ENCODE results near the gene NOP9. TPM values are rescaled to one million over a fixed set of nuclear protein-coding genes. Genes with fewer than 3 reads are reported as not detected.

The NOP9 gene
- total and polyA plus RNA-seq, 2 experiments from 2014 or later: 2.5 to 23.7 TPM

DNA sequence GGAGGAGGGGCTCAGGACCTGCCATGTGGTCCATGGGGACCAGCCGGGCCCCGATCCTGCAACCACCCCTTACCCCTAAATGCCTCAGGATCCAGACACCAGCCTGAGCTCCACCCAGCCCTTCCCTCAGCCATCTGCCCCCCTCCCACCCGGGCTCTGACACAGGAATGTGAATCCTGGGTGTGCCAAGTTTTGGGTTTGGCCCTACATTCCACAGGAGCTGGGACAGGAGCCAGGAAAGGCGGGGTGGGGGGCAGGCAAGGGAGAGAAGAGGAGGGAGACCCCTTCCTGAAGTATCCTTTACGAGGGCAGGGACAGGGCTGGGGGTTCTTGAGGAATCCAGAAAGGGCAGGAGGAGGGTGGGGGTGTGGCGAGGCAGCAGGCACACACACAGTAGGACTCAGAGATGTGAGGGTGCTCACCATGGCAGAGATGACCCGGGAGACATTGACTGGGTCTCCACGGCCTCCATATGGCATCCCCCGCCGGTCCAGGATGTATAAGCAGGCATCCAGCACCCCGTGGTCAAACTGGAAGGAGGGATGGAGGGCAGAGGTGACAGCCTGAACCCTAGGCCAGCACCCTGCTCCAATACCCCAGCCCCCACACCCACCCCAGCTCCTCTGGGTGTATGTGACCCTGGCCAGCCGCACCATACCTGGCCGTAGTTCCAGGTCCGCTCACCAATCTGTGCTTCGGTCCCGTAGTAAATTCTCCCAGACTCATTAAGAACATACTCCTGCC, 40.2 kb upstream of the NOP9 start:
- H3K79me2 ChIP-seq (ENCODE audit: insufficient read depth): no peaks in the 10 kb centered on the region
- 66 to 76% methylated on average over 14 to 16 of the region's 16 CpGs for WGBS, 2 experiments (ENCODE audit: low coverage in 1 of 2, low lambda C conversion rate in 2 of 2, missing lambda C conversion rate in 2 of 2)
- H3K9me2 ChIP-seq (ENCODE audit: insufficient read depth): no peaks in the 10 kb centered on the region
- H3K36me3 ChIP-seq (ENCODE audit: low read depth): no peaks in the 10 kb centered on the region
- H3K4me3 ChIP-seq: no peak overlapping the region
- in situ Hi-C loops (cut with MboI): no loop called here
- 0 out of 2 replicates have a peak overlapping the region, but pooled peaks have one; percentile 45 for H2AFZ ChIP-seq
- no peaks in the 10 kb centered on the region for H3F3A ChIP-seq (ENCODE audit: insufficient read depth)
- H3K9me3 ChIP-seq (ENCODE audit: low read depth): no peaks in the 10 kb centered on the region
- H3K27ac ChIP-seq: no peak overlapping the region
- H3K4me1 ChIP-seq (ENCODE audit: insufficient read depth): peaks cover 7% of the 10 kb centered on the region
- no peak for TF ChIP-seq EZH2 (IDR thresholded peaks at IDR 0.05; ENCODE audit: insufficient read depth, poor library complexity, severe bottlenecking)
- TF ChIP-seq EZH2phosphoT487 (IDR thresholded peaks at IDR 0.05; ENCODE audit: insufficient read depth, low read depth): no peak
- no peaks in the 10 kb centered on the region for H3K27me3 ChIP-seq (replicated peaks; ENCODE audit: insufficient read depth)
- H4K20me1 ChIP-seq (ENCODE audit: insufficient read depth): no peaks in the 10 kb centered on the region
- no peak overlapping the region for H3K9ac ChIP-seq
- no peak overlapping the region for H3K4me2 ChIP-seq (ENCODE audit: unreplicated experiment)
- peak; percentile 21 for DNase-seq

DNA sequence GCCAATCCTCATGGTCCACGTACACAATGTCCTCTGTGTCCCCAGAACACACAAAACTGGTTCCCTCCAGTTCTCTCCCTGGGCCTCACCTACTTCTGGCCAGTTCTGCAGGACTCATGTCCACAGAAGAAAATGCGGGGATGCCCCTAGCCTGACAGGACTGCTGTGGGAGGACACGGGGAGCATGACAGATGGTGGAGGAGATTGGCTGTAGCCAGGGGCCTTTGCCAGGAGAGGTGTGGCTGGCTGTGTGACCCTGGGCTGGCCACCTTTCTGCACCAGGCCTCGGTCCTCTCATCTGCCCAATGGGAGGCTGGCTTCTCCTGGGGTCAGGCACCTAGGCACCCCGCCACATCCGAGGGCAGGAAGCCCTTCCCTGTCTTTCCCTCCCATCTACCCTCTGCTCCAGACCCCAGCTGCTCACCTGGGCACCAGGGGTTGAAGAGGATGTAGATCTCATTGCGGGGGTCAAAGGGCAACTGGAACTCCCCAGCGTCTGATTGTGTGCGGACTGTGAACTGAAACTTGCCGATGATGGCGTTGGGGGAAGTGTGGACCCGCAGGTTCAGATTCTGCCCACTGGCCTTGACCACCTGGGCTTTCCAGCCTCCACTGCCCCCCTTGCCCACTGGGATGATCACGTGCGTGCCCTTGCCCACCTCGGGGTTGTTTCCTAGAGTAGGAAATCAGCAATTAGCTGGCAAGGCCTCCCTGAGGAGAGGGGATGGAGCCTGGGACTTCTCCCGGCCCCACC, 39.4 kb upstream of the NOP9 start:
- no peak overlapping the region for H3K4me3 ChIP-seq
- peaks cover 7% of the 10 kb centered on the region for H3K4me1 ChIP-seq (ENCODE audit: insufficient read depth)
- no peak overlapping the region for H3K27ac ChIP-seq
- H2AFZ ChIP-seq: no peak overlapping the region
- DNase-seq: no peak
- no peaks in the 10 kb centered on the region for H3K9me2 ChIP-seq (ENCODE audit: insufficient read depth)
- in situ Hi-C loops (cut with MboI): no loop called here
- H3F3A ChIP-seq (ENCODE audit: insufficient read depth): no peaks in the 10 kb centered on the region
- WGBS, 2 experiments (ENCODE audit: low coverage in 1 of 2, low lambda C conversion rate in 2 of 2, missing lambda C conversion rate in 2 of 2): 78 to 83% methylated on average over 16 of the region's 16 CpGs
- no peaks in the 10 kb centered on the region for H3K79me2 ChIP-seq (ENCODE audit: insufficient read depth)
- H3K9ac ChIP-seq: no peak overlapping the region
- H3K27me3 ChIP-seq (replicated peaks; ENCODE audit: insufficient read depth): no peaks in the 10 kb centered on the region
- TF ChIP-seq EZH2 (IDR thresholded peaks at IDR 0.05; ENCODE audit: insufficient read depth, poor library complexity, severe bottlenecking): no peak
- TF ChIP-seq EZH2phosphoT487 (IDR thresholded peaks at IDR 0.05; ENCODE audit: insufficient read depth, low read depth): no peak
- no peaks in the 10 kb centered on the region for H3K9me3 ChIP-seq (ENCODE audit: low read depth)
- H3K4me2 ChIP-seq (ENCODE audit: unreplicated experiment): no peak overlapping the region
- H4K20me1 ChIP-seq (ENCODE audit: insufficient read depth): no peaks in the 10 kb centered on the region
- no peaks in the 10 kb centered on the region for H3K36me3 ChIP-seq (ENCODE audit: low read depth)

GRCh38 chr14:24260780-24261157, 38.9 kb upstream of the NOP9 start:
- H4K20me1 ChIP-seq (ENCODE audit: insufficient read depth): no peaks in the 10 kb centered on the region
- 74 to 75% methylated on average over 4 of the region's 4 CpGs for WGBS, 2 experiments (ENCODE audit: low coverage in 1 of 2, low lambda C conversion rate in 2 of 2, missing lambda C conversion rate in 2 of 2)
- H3K4me3 ChIP-seq: no peak overlapping the region
- no peaks in the 10 kb centered on the region for H3K9me3 ChIP-seq (ENCODE audit: low read depth)
- in situ Hi-C loops (cut with MboI): no loop called here
- H3K27ac ChIP-seq: no peak overlapping the region
- H3K9ac ChIP-seq: no peak overlapping the region
- no peak for DNase-seq
- no peaks in the 10 kb centered on the region for H3K79me2 ChIP-seq (ENCODE audit: insufficient read depth)
- TF ChIP-seq EZH2phosphoT487 (IDR thresholded peaks at IDR 0.05; ENCODE audit: insufficient read depth, low read depth): no peak
- no peak for TF ChIP-seq EZH2 (IDR thresholded peaks at IDR 0.05; ENCODE audit: insufficient read depth, poor library complexity, severe bottlenecking)
- no peak overlapping the region for H2AFZ ChIP-seq
- H3K4me1 ChIP-seq (ENCODE audit: insufficient read depth): peaks cover 7% of the 10 kb centered on the region
- no peaks in the 10 kb centered on the region for H3K9me2 ChIP-seq (ENCODE audit: insufficient read depth)
- no peaks in the 10 kb centered on the region for H3K27me3 ChIP-seq (replicated peaks; ENCODE audit: insufficient read depth)
- H3F3A ChIP-seq (ENCODE audit: insufficient read depth): no peaks in the 10 kb centered on the region
- no peaks in the 10 kb centered on the region for H3K36me3 ChIP-seq (ENCODE audit: low read depth)
- no peak overlapping the region for H3K4me2 ChIP-seq (ENCODE audit: unreplicated experiment)

DNA sequence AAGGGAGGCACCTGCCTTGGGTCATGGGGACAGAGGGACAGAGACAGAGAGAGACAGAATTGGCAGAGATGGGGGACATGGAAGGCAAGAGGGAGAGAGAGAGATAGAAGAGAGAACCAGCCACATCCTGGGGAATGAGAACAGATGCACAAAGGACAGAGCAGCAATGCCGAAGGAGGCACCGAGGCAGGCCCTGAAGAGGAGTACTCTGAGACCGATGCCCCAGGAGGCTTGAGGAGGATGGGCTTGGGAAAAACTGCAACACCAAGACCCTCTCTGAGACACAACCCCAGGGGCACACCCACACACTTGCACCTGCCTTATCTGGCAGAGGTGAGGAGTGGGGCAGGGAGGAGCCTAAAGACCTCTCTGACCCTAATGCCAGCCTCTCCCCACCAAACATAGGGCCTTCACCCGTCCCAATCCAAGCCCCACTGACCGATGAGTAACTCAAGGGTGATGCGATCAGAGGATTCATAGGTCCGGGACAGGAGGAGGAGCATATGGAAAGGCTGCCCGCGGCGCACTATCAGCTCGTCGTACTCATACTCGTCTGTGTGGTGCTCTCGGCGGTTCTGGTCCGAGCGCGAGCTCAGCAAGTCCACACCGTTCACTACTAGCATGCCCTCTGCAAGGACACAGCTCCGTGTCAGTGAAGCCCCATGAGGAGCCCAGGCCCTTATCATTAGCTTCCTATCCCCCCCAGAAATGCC, 38.2 kb upstream of the NOP9 start:
- Histone ChIP-seq H3K4me3 (no peak overlapping the region), H3F3A (ENCODE audit: insufficient read depth) (no peaks in the 10 kb centered on the region), H3K4me2 (ENCODE audit: unreplicated experiment) (no peak overlapping the region), H3K27ac (no peak overlapping the region), H3K27me3 (replicated peaks; ENCODE audit: insufficient read depth) (no peaks in the 10 kb centered on the region), H3K9me2 (ENCODE audit: insufficient read depth) (no peaks in the 10 kb centered on the region), H3K79me2 (ENCODE audit: insufficient read depth) (no peaks in the 10 kb centered on the region), H2AFZ (no peak overlapping the region), H3K36me3 (ENCODE audit: low read depth) (no peaks in the 10 kb centered on the region), H3K4me1 (ENCODE audit: insufficient read depth) (peaks cover 7% of the 10 kb centered on the region), H3K9me3 (ENCODE audit: low read depth) (no peaks in the 10 kb centered on the region), H3K9ac (no peak overlapping the region), H4K20me1 (ENCODE audit: insufficient read depth) (no peaks in the 10 kb centered on the region)
- 90% methylated on average over 20 of the region's 20 CpGs for WGBS, 2 experiments (ENCODE audit: low coverage in 1 of 2, low lambda C conversion rate in 2 of 2, missing lambda C conversion rate in 2 of 2)
- in situ Hi-C loops (cut with MboI): no loop called here
- DNase-seq: no peak
- TF ChIP-seq EZH2phosphoT487 (IDR thresholded peaks at IDR 0.05; ENCODE audit: insufficient read depth, low read depth): no peak
- no peak for TF ChIP-seq EZH2 (IDR thresholded peaks at IDR 0.05; ENCODE audit: insufficient read depth, poor library complexity, severe bottlenecking)

Measured in GM23248 (cell line).